Mesenteric fat pad (tissue), 1 donor: ENCODE results near the gene PCIF1. TPM values are rescaled to one million over a fixed set of nuclear protein-coding genes. Genes with fewer than 3 reads are reported as not detected.
"Not testable (repeated sequence)": the region's sequence is repeated elsewhere in the genome, so short reads cannot be mapped to it uniquely, and the experiment has no call there.

ENCODE experiments used
- DNase-seq: peaks from one replicate; pipeline ENCODE4 v3.0.0-alpha.2; 2020; ENCODE audit warnings: low spot score
- total RNA-seq: library from RNA; stranded (reverse); fragmentation: NEBNext Ultra II Directional; extraction: Animal tissue kit (Norgen Biotek cat#: 25700); gene quantifications from one replicate; pipeline ENCODE4 v1.2.1, GENCODE V29; 2021
- donor health status: DM: yes; HTN: yes; CAD: no.

The PCIF1 gene
- total RNA-seq, 1 donor from 2014 or later, result 27.1 TPM

- DNase-seq, result not testable (repeated sequence)
Measured at GRCh38 chr20:45988830-45989229, 54.3 kb downstream of the PCIF1 start.

GRCh38 chr20:45991616-45992015 lies 57.1 kb downstream of the PCIF1 start:
- DNase-seq, result no peak

GRCh38 chr20:45993197-45993951 lies 58.9 kb downstream of the PCIF1 start:
- DNase-seq, result no peak

- no peak for DNase-seq
Measured at GRCh38 chr20:45994761-45995493, 60.4 kb downstream of the PCIF1 start.

- not testable (repeated sequence) for DNase-seq
Measured at GRCh38 chr20:45995495-45996097, 61.1 kb downstream of the PCIF1 start.

- DNase-seq, result no peak
Measured at GRCh38 chr20:45997187-45997586, 62.7 kb downstream of the PCIF1 start.

Other genes starting within 250 kb of the PCIF1 start
- gene WFDC13, start 232.6 kb upstream of the PCIF1 start, total RNA-seq, result not detected
- gene WFDC10B, start 229.7 kb upstream of the PCIF1 start, total RNA-seq, result not detected
- not detected for gene SPINT4, start 212.3 kb upstream of the PCIF1 start, total RNA-seq
- 0.58 TPM for gene WFDC3, start 142.8 kb upstream of the PCIF1 start, total RNA-seq
- 21.8 TPM for gene DNTTIP1, start 142.7 kb upstream of the PCIF1 start, total RNA-seq
- not detected for gene UBE2C, start 122.0 kb upstream of the PCIF1 start, total RNA-seq
- 0.74 TPM for gene TNNC2, start 107.4 kb upstream of the PCIF1 start, total RNA-seq
- gene SNX21, start 100.9 kb upstream of the PCIF1 start, total RNA-seq, result 46.7 TPM
- gene ACOT8, start 77.3 kb upstream of the PCIF1 start, total RNA-seq, result 14.9 TPM
- 2.2 TPM for gene ZSWIM3, start 77.1 kb upstream of the PCIF1 start, total RNA-seq
- 10.0 TPM for gene ZSWIM1, start 53.5 kb upstream of the PCIF1 start, total RNA-seq
- gene SPATA25, start 47.1 kb upstream of the PCIF1 start, total RNA-seq, result 4.0 TPM
- gene NEURL2, start 43.5 kb upstream of the PCIF1 start, total RNA-seq, result 17.0 TPM
- 160 TPM for gene CTSA, start 43.3 kb upstream of the PCIF1 start, total RNA-seq
- gene PLTP, start 22.5 kb upstream of the PCIF1 start, total RNA-seq, result 373 TPM
- 17.1 TPM for gene ZNF335, start 37.5 kb downstream of the PCIF1 start, total RNA-seq
- 18.3 TPM for gene MMP9, start 74.2 kb downstream of the PCIF1 start, total RNA-seq
- 1.7 TPM for gene SLC12A5, start 94.5 kb downstream of the PCIF1 start, total RNA-seq
- 23.3 TPM for gene NCOA5, start 155.3 kb downstream of the PCIF1 start, total RNA-seq
- 17.3 TPM for gene CD40, start 183.6 kb downstream of the PCIF1 start, total RNA-seq